GM19099 (cell line): ENCODE data around the gene PRPSAP2.

Source experiments
- POLR2A ChIP-seq: IDR thresholded peaks from 3 replicates; pipeline ENCODE4 v1.6.1; 2011; ENCODE audit warnings: low read depth; ENCODE audit not compliant: insufficient read length; ENCODE audit errors: extremely low read depth

The PRPSAP2 gene

DNA sequence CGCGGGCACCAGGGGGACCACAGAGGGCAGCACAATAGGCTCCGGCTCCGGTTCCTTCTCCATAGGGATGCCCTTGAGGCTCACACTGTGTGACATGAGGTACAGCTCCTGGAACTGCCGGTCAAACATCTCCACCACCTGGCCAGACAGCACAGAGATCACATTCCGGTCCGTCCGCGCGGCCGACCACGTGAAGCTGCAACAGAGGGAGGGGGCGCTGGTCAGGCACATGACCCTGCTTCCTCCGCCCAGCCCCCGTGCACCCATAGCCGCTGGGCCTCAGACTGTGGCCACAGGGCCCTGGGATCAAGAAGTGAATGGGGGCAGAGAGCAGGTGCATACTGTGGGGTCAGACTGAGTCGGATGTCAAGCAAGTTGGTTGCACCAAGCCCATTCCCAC is 120.7 kb downstream of the PRPSAP2 start:
- TF ChIP-seq POLR2A, result no peak
